NCI-H2081 treated with DMSO at 0.1 percent for 48 hours (cell line): ENCODE measurements around the gene BIRC7.

Experiments used
- DNase-seq: peaks from one replicate; lab custom pipeline; 2025; lab: John Stamatoyannopoulos, UW

The BIRC7 gene

DNA sequence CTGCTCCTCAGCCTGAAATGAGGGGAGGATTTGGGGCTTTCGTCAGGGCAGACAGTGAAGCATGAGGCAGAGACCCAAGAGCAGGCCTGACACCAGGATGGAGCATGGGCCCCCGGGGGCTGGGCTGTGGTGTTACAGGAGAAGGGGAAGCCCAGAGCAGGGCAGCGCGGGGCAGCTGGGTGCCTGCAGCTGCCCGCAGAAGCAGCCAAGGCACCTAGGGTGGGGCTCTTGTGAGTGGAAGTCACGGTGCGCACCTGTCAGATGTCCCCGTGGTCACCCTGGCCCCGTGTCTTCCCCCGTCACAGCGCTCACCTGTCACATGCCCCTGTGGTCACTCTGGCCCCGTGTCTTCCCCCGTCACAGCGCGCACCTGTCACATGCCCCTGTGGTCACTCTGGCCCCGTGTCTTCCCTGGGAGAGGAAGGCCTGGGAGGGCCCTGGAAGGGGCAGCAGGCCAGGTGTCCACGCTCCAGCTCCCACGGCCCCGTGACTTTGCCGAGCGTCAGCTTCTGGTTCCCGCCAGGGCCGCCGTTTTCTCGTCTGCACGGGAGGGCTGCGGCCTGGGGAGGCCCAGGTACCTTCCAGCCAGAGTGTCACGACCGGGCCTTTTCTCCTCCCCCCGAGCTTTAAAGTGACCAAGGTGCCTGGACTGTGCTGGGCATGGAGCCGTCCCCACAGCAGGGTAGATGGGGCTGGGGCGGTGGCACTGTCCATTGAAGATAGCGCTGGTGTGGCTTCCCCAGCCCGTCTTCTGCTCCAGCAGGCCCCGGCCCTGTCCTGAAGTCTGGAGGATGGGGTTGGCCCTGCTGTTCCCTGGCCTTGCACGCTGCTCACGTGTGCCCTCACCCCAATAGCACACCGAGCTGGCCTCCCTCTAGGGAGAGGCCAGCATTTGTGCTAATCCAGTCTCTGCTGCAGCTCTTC is 46.3 kb downstream of the BIRC7 start:
- DNase-seq = no peak

DNA sequence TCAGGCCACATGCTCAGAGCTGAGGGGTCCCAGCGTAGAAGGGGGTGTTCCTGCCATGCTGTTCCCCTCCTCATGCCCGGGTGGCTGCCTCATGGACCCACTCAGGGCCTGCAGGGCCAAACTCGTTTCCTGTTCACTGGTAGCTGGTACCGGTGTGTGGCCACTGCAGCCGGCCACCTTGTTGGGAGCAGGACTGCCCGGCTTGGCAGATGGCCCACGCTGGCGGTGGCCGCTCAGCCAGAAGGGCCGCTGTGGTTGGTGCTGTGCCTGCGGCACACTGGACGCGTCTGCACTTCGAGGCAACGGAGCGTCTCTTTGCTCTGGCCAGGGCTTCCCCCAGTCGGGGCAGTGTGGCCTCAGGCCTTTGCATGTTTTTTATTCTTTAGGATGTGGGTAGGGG is 47.2 kb downstream of the BIRC7 start:
- no peak for DNase-seq

GRCh38 chr20:63283397-63284082 is 47.8 kb downstream of the BIRC7 start:
- no peak for DNase-seq

DNA sequence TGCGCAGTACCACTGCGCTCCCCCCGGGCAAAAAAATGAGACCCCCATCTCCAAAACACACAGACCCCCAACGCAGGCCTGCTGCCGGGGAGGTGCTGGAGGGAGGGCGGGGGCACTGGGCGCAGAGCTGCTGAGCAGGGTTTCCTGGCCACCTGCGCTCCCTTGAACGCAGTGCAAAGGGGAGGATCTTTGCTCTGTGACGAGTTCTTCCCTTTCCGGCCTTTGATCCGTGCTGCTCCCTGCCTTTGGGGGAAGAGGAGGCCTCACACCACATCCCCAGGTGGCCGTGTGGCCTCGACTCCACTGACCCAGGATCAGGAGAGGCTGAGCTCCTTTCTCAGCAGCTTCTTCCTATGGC is 48.4 kb downstream of the BIRC7 start:
- no peak for DNase-seq

DNA sequence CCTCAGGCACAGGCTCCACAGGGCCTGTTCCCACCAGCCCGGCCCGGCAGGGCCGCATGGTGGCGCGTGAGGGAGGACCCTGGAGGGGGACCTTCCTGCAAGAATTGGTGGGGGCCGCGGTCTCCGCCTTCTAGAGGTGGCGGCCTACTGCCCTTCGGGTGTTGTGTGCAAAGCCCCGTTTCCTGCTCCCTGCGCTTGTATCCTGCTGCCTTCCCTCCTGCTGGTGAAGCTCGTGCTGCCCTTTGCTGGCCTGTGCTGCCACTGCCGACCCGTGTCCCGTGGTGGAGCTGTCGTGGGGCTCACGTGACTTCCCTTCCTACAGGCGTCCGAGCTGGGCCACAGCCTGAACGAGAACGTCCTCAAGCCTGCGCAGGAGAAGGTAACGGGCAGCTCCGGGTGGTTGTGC is 48.8 kb downstream of the BIRC7 start:
- no peak for DNase-seq

DNA sequence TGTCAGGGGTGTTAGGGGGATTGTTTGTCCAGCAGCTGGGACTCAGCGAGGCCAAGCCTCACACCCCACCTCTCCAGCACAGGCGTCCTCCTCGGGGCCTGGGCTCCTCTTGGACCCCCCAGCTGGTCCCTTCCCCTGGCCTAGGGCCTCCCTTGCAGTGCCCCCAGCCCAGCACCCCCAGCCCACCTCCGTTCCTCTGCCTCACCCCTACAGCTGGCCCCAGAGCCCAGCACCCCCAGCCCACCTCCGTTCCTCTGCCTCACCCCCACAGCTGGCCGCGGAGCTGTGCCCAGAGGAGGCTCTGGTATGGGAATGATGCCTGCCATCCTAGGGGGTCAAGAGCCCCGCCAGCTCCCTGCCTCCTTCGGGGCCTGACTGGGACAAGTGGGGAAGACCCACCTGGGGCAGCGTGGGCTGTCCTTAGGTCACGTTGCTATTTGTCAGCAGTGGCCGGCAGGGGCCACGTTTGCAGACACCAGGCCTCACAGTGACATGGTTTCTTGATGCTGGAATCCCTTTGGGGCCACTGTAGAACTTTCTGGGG is 49.3 kb downstream of the BIRC7 start:
- no peak for DNase-seq

DNA sequence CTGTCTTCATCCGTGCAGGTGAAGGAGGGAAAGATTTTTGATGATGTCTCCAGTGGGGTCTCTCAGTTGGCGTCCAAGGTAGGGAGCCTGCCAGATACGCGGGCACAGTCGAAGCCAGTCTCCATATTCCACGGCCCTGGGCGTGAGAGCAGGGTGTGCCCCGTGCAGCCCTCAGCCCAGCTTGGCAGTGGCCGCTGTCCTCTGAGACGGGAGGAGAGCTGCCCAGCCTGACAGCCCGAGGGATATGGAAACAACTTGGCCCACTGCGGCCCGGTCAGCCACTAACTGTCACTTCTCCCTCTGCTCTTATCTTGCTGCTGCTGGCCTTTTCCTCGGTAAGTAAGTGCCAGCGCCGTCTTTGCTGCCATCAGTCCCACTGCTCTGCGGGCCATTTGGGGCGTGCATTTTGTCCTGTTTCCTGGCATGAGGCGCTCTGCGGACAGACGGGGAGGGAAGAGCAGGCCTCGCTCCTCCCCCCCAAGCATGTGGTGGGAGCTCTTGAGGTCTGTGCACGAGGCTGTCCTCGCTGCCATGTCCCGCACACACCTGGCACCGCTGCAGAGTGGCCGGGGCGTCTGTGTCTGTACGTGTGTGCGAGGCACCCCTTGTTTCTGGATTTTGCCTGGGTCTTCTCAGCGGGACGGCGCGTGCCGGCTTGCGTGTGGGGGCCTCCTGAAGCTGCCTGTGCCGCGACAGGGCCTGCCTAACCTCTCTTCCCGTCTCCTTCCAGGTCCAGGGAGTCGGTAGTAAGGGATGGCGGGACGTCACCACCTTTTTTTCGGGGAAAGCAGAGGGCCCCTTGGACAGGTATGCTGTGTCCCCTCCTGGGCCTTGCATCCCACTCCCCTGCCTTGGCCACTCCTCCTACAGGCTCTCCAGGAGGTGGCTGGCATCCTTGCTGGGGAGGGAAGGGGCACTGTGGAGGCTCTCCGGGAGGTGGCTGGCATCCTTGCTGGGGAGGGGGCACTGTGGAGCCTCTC is 50.2 kb downstream of the BIRC7 start:
- no peak for DNase-seq

DNA sequence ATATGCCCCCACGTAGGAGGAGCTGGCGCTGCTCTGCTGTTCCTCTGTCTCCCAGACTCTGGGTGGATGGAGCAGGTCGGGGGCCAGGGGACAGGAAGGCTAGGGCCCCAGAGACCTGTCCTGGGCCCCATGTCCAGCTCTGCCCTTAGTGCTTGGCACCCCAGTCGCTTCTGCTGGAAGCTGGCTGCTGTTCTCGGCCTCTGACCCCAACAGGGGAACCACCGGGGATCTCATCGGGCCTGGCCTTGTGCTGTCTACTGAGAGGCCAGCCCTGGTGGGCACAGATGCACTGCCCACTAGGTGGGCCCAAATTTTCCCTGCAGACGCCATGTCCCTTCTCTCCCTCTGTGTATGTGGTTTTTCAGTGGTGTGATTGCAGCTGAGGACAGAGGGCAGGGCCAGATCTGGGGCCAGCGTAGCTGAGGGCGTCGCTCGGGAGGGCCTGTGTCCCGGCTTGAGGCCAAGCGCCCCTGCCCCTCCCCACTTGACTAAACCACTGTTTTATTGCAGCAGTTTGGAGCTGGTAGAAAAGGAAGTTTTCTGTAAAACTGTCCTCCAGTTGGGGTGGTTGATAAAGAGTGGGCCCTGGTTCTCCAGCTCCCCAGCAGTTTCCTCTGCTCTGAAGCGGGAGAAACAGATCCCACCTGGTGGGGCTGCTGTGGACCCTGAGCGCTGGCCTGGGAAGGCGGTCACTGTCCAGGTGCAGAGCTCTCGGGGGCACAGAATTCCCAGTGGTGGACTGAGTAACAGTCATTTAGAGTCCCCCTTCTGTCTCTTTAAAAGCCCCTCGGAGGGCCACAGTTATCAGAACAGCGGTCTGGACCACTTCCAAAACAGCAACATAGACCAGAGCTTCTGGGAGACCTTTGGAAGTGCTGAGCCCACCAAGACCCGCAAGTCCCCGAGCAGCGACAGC is 51.3 kb downstream of the BIRC7 start:
- no peak for DNase-seq

- DNase-seq = no peak
Observed at GRCh38 chr20:63287697-63288580, 52.2 kb downstream of the BIRC7 start.

DNA sequence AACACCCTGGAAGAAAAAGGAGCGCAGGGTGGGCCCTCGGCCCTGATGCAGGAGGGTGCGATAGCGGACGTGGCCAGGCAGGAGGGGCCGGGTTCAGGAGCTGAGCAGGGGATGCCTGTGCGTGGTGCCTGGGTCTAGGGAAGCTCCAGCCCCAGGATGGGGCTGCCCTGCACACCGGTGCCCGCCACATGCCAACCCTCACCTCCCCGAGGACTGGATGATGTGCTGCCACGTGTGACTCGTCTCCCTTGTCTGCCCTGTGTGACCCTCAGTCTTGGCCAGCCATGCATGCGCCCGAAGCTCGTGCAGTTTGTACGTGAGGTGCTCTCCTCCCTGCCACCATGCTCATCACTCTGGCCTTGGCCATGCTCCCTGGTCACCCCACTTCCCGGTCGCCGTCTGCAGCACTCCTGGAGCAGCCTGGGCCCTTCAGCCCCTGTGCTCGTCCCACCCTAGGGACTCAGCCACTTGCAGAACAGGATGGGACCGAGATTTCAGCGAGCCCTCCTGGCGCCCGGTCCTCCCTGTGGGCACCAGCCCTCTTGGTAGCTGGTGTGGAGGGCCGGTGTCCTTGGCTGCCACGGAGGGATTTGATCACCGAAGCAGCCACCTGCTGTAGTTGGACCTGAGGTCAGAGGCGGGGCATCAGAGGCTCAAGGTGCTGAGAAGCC is 53.0 kb downstream of the BIRC7 start:
- DNase-seq = no peak

DNA sequence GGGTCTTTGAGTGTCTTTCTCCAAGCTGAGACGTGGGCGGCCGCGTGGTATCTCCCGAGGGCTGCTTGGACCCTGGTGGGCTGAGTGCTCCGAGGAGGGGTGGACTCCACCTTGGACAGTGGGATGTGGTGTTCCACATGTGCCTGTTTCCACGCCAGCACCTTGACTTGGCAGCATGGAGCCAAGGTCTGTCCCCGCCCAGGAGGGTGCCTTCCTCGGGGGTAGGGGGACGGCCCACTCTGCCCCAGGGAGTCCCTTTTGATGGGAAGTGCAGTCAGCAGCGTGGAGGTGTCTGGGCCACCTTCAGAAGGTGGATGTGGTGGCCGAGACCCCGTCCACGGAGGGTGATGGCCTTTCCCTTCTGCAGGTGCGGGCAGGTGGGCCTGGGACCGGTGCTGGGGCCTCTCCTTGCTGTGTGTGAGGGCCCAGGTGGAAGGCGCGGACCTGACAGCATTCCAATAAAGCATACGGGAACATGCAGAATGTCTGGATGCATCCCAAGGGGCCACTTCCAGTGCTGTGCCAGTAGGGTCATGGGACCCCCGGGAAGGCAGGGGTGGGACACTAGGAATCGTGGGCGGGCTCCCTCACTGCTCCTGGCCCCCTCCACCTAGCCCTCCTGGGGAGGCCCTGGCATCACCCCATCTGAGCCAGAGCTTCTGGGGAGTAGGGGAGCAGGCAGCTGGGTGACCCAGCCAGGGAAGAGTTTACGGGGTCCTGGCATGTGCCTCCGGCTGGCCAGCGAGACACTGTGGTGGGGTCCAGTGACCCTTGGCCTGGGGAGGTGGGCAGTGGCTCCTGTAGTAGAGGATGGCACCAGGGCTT is 53.8 kb downstream of the BIRC7 start:
- DNase-seq = no peak
